IMR-90 (cell line): Measurements from ENCODE around the gene RPS6KA4. TPM values are rescaled to one million over a fixed set of nuclear protein-coding genes. Genes with fewer than 3 reads are reported as not detected.

Source experiments
- ATAC-seq: fragments of 200-7000 bp; cut with Tn5 transposase; 2 replicates; pipeline ENCODE4 v1.9.1; 2020; ENCODE audit warnings: low read depth, mild to moderate bottlenecking, moderate library complexity
- BruUV-seq: library from RNA; stranded (reverse); fragments of 400-500 nt; replicated peaks from 2 replicates; lab custom pipeline; 2021; lab: Mats Ljungman, UMichigan
- CTCF ChIA-PET: fragments of 300-600 bp; formaldehyde crosslinking; extraction: SDS; loops from one replicate; lab custom pipeline; 2021; ENCODE audit warnings: antibody characterized with exemption; lab: Yijun Ruan, JAX
- POLR2A ChIA-PET: fragments of 300-600 bp; sonication (Branson Sonifier 250); formaldehyde crosslinking; loops from one replicate; lab custom pipeline; 2022; ENCODE audit warnings: antibody characterized with exemption; ENCODE audit not compliant: unreplicated experiment; lab: Charles Lee
- DNase-seq: peaks from one replicate; pipeline ENCODE4 v3.0.0; 2013
- H2AFZ ChIP-seq: replicated peaks from 2 replicates; pipeline ENCODE3; 2013; ENCODE audit warnings: low read length, mild to moderate bottlenecking; ENCODE audit not compliant: poor library complexity
- H2AK5ac ChIP-seq: 2 replicates; pipeline ENCODE4 v1.6.1; 2013; ENCODE audit warnings: low read depth, low read length, inconsistent platforms
- H2AK9ac ChIP-seq: replicated peaks from 2 replicates; pipeline ENCODE3; 2013; ENCODE audit warnings: mild to moderate bottlenecking, low read depth, low read length, moderate library complexity; ENCODE audit not compliant: poor library complexity
- H2BK120ac ChIP-seq: 2 replicates; pipeline ENCODE4 v1.6.1; 2013; ENCODE audit warnings: low read depth, low read length, inconsistent platforms
- H2BK15ac ChIP-seq: 3 replicates; pipeline ENCODE4 v1.6.1; 2013; ENCODE audit warnings: low read depth, low read length, inconsistent platforms
- H2BK20ac ChIP-seq: 2 replicates; pipeline ENCODE4 v1.6.1; 2013; ENCODE audit warnings: low read depth, mild to moderate bottlenecking, inconsistent platforms, low read length, moderate library complexity
- H2BK5ac ChIP-seq: 2 replicates; pipeline ENCODE4 v1.6.1; 2013; ENCODE audit warnings: mild to moderate bottlenecking, low read depth, low read length, inconsistent platforms; ENCODE audit not compliant: poor library complexity, severe bottlenecking
- H3K14ac ChIP-seq: replicated peaks from 2 replicates; pipeline ENCODE4 v1.6.1; 2013; ENCODE audit warnings: low read depth, low read length, inconsistent platforms
- H3K18ac ChIP-seq: 2 replicates; pipeline ENCODE4 v1.6.1; 2013; ENCODE audit warnings: low read depth, low read length, control low read depth
- H3K23ac ChIP-seq: 2 replicates; pipeline ENCODE4 v1.6.1; 2013; ENCODE audit warnings: low read depth, low read length, inconsistent platforms
- H3K27ac ChIP-seq: 2 replicates; pipeline ENCODE4 v1.5.1; 2013; ENCODE audit warnings: mild to moderate bottlenecking, control low read depth, low read length; ENCODE audit not compliant: insufficient read depth
- H3K27me3 ChIP-seq: 2 replicates; pipeline ENCODE4 v1.6.1; 2013; ENCODE audit warnings: low read length; ENCODE audit not compliant: control insufficient read depth, insufficient read depth
- H3K36me3 ChIP-seq: 2 replicates; pipeline ENCODE4 v1.6.1; 2013; ENCODE audit warnings: low read length, mixed read lengths; ENCODE audit not compliant: control insufficient read depth, insufficient read depth
- H3K4ac ChIP-seq: 2 replicates; pipeline ENCODE4 v1.6.1; 2013; ENCODE audit warnings: low read depth, low read length, inconsistent platforms
- H3K4me1 ChIP-seq: 2 replicates; pipeline ENCODE4 v1.6.1; 2013; ENCODE audit warnings: low read length, mixed read lengths; ENCODE audit not compliant: control insufficient read depth, insufficient read depth
- H3K4me2 ChIP-seq: 2 replicates; pipeline ENCODE4 v1.6.1; 2013; ENCODE audit warnings: low read depth, mild to moderate bottlenecking, control low read depth, low read length, moderate library complexity
- H3K4me3 ChIP-seq: 2 replicates; pipeline ENCODE4 v1.5.1; 2013; ENCODE audit warnings: low read depth, mild to moderate bottlenecking, control low read depth, low read length, moderate library complexity; ENCODE audit not compliant: insufficient read depth
- H3K56ac ChIP-seq: 2 replicates; pipeline ENCODE4 v1.6.1; 2013; ENCODE audit warnings: low read length, inconsistent platforms; ENCODE audit not compliant: insufficient read depth; ENCODE audit errors: extremely low read depth
- H3K79me1 ChIP-seq, 2 experiments: 2 replicates each; pipeline ENCODE4 v1.6.1; 2013; ENCODE audit warnings: low read length in 2 of 2, inconsistent platforms in 1 of 2, low read depth in 1 of 2
- H3K9ac ChIP-seq: 2 replicates; pipeline ENCODE4 v1.6.1; 2013; ENCODE audit warnings: low read depth, low read length, control low read depth
- H3K9me1 ChIP-seq: 2 replicates; pipeline ENCODE4 v1.6.1; 2013; ENCODE audit warnings: low read length, inconsistent platforms; ENCODE audit not compliant: insufficient read depth
- H3K9me3 ChIP-seq: 2 replicates; pipeline ENCODE4 v1.6.1; 2013; ENCODE audit warnings: low read length; ENCODE audit not compliant: control insufficient read depth, insufficient read depth
- H4K20me1 ChIP-seq: 2 replicates; pipeline ENCODE4 v1.6.1; 2013; ENCODE audit warnings: low read length, inconsistent platforms; ENCODE audit not compliant: insufficient read depth
- H4K5ac ChIP-seq: 2 replicates; pipeline ENCODE4 v1.6.1; 2013; ENCODE audit warnings: mild to moderate bottlenecking, low read depth, low read length, control low read depth
- H4K8ac ChIP-seq, 2 experiments: 2 replicates each; pipeline ENCODE4 v1.6.1; 2013; ENCODE audit warnings: low read depth in 2 of 2, low read length in 2 of 2, control low read depth in 1 of 2, inconsistent platforms in 1 of 2
- H4K91ac ChIP-seq: 2 replicates; pipeline ENCODE4 v1.6.1; 2013; ENCODE audit warnings: low read depth, low read length, inconsistent platforms; ENCODE audit not compliant: insufficient read depth
- BHLHE40 ChIP-seq: fragments of 150-350 bp; IDR thresholded peaks from 2 replicates; pipeline ENCODE4 v1.6.1; 2016; ENCODE audit warnings: mild to moderate bottlenecking, low read depth, low read length
- CEBPB ChIP-seq: IDR thresholded peaks from 2 replicates; pipeline ENCODE4 v1.6.1; 2012; ENCODE audit warnings: low read depth, low read length, improper control_type of control experiment
- CHD1 ChIP-seq: IDR thresholded peaks from 2 replicates; pipeline ENCODE4 v1.6.1; 2012; ENCODE audit warnings: low read depth, low read length, improper control_type of control experiment
- FOS ChIP-seq: fragments of 150-350 bp; IDR thresholded peaks from 2 replicates; pipeline ENCODE4 v1.6.1; 2016; ENCODE audit warnings: low read depth, low read length
- MAFK ChIP-seq: IDR thresholded peaks from 2 replicates; pipeline ENCODE4 v1.6.1; 2012; ENCODE audit warnings: low read depth, low read length, improper control_type of control experiment
- MAZ ChIP-seq: IDR thresholded peaks from 2 replicates; pipeline ENCODE4 v1.6.1; 2012; ENCODE audit warnings: low read depth, mild to moderate bottlenecking, low read length, improper control_type of control experiment, moderate library complexity, borderline replicate concordance
- MXI1 ChIP-seq: IDR thresholded peaks from 2 replicates; pipeline ENCODE4 v1.6.1; 2012; ENCODE audit warnings: low read depth, mild to moderate bottlenecking, low read length, moderate library complexity, borderline replicate concordance
- NFE2L2 ChIP-seq: fragments of 150-350 bp; IDR thresholded peaks from 2 replicates; pipeline ENCODE4 v1.6.1; 2016; ENCODE audit warnings: low read depth, mild to moderate bottlenecking, low read length
- POLR2A ChIP-seq: IDR thresholded peaks from 2 replicates; pipeline ENCODE4 v1.6.1; 2012; ENCODE audit warnings: mild to moderate bottlenecking, low read depth, low read length
- RAD21 ChIP-seq: IDR thresholded peaks from 2 replicates; pipeline ENCODE4 v1.6.1; 2012; ENCODE audit warnings: low read length, improper control_type of control experiment
- RCOR1 ChIP-seq: IDR thresholded peaks from 2 replicates; pipeline ENCODE4 v1.6.1; 2012; ENCODE audit warnings: mild to moderate bottlenecking, low read length, improper control_type of control experiment; ENCODE audit not compliant: insufficient replicate concordance
- RFX5 ChIP-seq: IDR thresholded peaks from 2 replicates; pipeline ENCODE4 v1.8.0; 2012; ENCODE audit warnings: low read depth, mild to moderate bottlenecking, low read length, moderate library complexity
- SMC3 ChIP-seq: fragments of 150-350 bp; IDR thresholded peaks from 2 replicates; pipeline ENCODE4 v1.6.1; 2016; ENCODE audit warnings: low read depth, mild to moderate bottlenecking, antibody characterized with exemption, low read length, moderate library complexity
- WGBS, 2 experiments: methylation state at CpG; one replicate each; pipeline versions ENCODE4 v1.1.5 to v1.1.7; 2013; ENCODE audit warnings: missing lambda C conversion rate in 2 of 2; ENCODE audit not compliant: insufficient read length in 1 of 2; ENCODE audit errors: extremely low coverage in 2 of 2; 5-methylcytosine and 5-hydroxymethylcytosine counted together
- dilution Hi-C: fragments of 300-500 bp; cut with HindIII; formaldehyde crosslinking; loops from one replicate; pipeline ENCODE4 v1.14.3; 2018; ENCODE audit warnings: low sequenced_read_pairs; ENCODE audit not compliant: unreplicated experiment
- in situ Hi-C: fragments of 300-500 bp; cut with MboI; formaldehyde crosslinking; loops from 3 replicates; pipeline ENCODE4 v1.14.3; 2019; ENCODE audit warnings: low sequenced_read_pairs, inconsistent platforms, mixed read lengths
- intact Hi-C: fragments of 100-400 bp; cut with micrococcal nuclease; formaldehyde crosslinking; loops from 2 replicates; pipeline ENCODE4 v1.10.0; 2022
- polyA plus RNA-seq, 3 experiments: library from polyadenylated mRNA; depleted of rRNA; stranded (reverse); fragments of >200 nt; gene quantifications; 2 replicates each; pipeline ENCODE4 v1.2.3, GENCODE V29; 2012; ENCODE audit warnings: low replicate concordance in 1 of 3
- total RNA-seq: library from RNA; depleted of rRNA; stranded (reverse); fragments of >200 nt; gene quantifications from 2 replicates; pipeline ENCODE4 v1.2.3, GENCODE V29; 2012
- TF ChIP-seq, protein P1 (sequence below): fragments of 150-350 bp; IDR thresholded peaks from 2 replicates; pipeline ENCODE4 v1.6.1; 2017; ENCODE audit warnings: mild to moderate bottlenecking, antibody characterized with exemption, low read length, low read depth
- TF ChIP-seq, protein P2 (sequence below): fragments of 150-350 bp; IDR thresholded peaks from 2 replicates; pipeline ENCODE4 v1.6.1; 2016; ENCODE audit warnings: low read depth, mild to moderate bottlenecking, low read length, moderate library complexity, borderline replicate concordance
- TF ChIP-seq, protein P3 (sequence below): conservative IDR thresholded peaks from 2 replicates; pipeline ENCODE4 v1.5.1; 2012; ENCODE audit warnings: mild to moderate bottlenecking, low read depth, low read length, improper control_type of control experiment

RPS6KA4 gene
- total and polyA plus RNA-seq, 2 of the 4 experiments (the other 2 are of a cell fraction) = 38.8 to 52.9 TPM

DNA sequence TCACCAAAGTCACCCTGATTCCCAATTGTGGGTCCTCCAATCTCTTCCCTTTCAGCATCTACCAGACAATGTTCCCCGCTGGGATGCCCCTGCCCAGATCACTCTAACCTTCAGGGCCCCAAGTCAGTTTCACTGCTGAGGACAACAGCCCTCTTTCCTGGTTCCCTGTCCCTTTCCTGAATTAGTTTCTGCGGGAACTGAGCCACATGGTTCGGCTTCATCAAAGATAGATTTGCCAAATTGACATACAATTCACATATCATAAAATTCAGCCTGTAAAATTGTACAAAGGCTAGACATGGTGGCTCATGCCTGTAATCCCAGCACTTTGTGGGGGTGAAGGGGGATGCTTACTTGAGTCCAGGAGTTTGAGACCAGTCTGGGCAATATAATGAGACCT is 31.0 kb upstream of the RPS6KA4 start:
- no peak for TF ChIP-seq RAD21
- no peak for TF ChIP-seq MAZ
- TF ChIP-seq CEBPB = no peak
- TF ChIP-seq MAFK = no peak
- TF ChIP-seq NFE2L2 = no peak
- TF ChIP-seq FOS = no peak
- TF ChIP-seq, protein P1, sequence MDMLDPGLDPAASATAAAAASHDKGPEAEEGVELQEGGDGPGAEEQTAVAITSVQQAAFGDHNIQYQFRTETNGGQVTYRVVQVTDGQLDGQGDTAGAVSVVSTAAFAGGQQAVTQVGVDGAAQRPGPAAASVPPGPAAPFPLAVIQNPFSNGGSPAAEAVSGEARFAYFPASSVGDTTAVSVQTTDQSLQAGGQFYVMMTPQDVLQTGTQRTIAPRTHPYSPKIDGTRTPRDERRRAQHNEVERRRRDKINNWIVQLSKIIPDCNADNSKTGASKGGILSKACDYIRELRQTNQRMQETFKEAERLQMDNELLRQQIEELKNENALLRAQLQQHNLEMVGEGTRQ = no peak
- TF ChIP-seq POLR2A = no peak
- TF ChIP-seq RCOR1 = no peak
- TF ChIP-seq SMC3 = no peak
- no peak for TF ChIP-seq BHLHE40
- TF ChIP-seq, protein P2, sequence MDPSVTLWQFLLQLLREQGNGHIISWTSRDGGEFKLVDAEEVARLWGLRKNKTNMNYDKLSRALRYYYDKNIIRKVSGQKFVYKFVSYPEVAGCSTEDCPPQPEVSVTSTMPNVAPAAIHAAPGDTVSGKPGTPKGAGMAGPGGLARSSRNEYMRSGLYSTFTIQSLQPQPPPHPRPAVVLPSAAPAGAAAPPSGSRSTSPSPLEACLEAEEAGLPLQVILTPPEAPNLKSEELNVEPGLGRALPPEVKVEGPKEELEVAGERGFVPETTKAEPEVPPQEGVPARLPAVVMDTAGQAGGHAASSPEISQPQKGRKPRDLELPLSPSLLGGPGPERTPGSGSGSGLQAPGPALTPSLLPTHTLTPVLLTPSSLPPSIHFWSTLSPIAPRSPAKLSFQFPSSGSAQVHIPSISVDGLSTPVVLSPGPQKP = no peak
- TF ChIP-seq MXI1 = no peak
- no peak for TF ChIP-seq RFX5
- TF ChIP-seq CHD1 = no peak
- TF ChIP-seq, protein P3, sequence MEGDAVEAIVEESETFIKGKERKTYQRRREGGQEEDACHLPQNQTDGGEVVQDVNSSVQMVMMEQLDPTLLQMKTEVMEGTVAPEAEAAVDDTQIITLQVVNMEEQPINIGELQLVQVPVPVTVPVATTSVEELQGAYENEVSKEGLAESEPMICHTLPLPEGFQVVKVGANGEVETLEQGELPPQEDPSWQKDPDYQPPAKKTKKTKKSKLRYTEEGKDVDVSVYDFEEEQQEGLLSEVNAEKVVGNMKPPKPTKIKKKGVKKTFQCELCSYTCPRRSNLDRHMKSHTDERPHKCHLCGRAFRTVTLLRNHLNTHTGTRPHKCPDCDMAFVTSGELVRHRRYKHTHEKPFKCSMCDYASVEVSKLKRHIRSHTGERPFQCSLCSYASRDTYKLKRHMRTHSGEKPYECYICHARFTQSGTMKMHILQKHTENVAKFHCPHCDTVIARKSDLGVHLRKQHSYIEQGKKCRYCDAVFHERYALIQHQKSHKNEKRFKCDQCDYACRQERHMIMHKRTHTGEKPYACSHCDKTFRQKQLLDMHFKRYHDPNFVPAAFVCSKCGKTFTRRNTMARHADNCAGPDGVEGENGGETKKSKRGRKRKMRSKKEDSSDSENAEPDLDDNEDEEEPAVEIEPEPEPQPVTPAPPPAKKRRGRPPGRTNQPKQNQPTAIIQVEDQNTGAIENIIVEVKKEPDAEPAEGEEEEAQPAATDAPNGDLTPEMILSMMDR = no peak
- H4K91ac ChIP-seq = no peak overlapping the region
- H4K20me1 ChIP-seq = no peaks in the 10 kb centered on the region
- no peak overlapping the region for H2BK120ac ChIP-seq
- dilution Hi-C loops (no loop called here), in situ Hi-C loops (no loop called here), intact Hi-C loops (no loop called here)
- H4K5ac ChIP-seq = no peak overlapping the region
- H2BK15ac ChIP-seq = no peak overlapping the region
- no peak overlapping the region for H3K4me3 ChIP-seq
- no peak for ATAC-seq
- H3K56ac ChIP-seq = no peak overlapping the region
- ChIA-PET POLR2A (no interaction called here), CTCF (no interaction called here)
- no peak overlapping the region for H3K9ac ChIP-seq
- 80% methylated on average over 1 of the region's 3 CpGs; no CpG with 5 or more reads in 1 of the 2 experiments for WGBS, 2 experiments
- DNase-seq = no peak
- H3K27me3 ChIP-seq = no peaks in the 10 kb centered on the region; the same call in 1 of the 2 replicates
- H3K18ac ChIP-seq = no peak overlapping the region
- H3K4ac ChIP-seq = no peak overlapping the region
- H3K79me1 ChIP-seq = no peaks in the 10 kb centered on the region
- no peak overlapping the region for H2BK5ac ChIP-seq
- no peak overlapping the region for H2AK9ac ChIP-seq
- H3K36me3 ChIP-seq = peaks cover 3% of the 10 kb centered on the region; the same call in 1 of the 2 replicates
- H3K9me1 ChIP-seq = peaks cover 6% of the 10 kb centered on the region
- H3K9me3 ChIP-seq = 0 out of 2 replicates have a peak, but pooled peaks cover 2% of the 10 kb centered on the region
- H3K23ac ChIP-seq = no peak overlapping the region
- no peak overlapping the region for H3K14ac ChIP-seq
- no TSS peak for BruUV-seq
- no peak overlapping the region for H2BK20ac ChIP-seq
- H4K8ac ChIP-seq = no peak overlapping the region
- no peak overlapping the region for H3K27ac ChIP-seq
- no peak overlapping the region for H2AFZ ChIP-seq
- no peak overlapping the region for H2AK5ac ChIP-seq
- H3K4me2 ChIP-seq = no peak overlapping the region
- peaks cover 11% of the 10 kb centered on the region for H3K4me1 ChIP-seq
